Fibroblast of the aortic adventitia (primary cell): ENCODE measurements around the gene LIMS2. TPM values are rescaled to one million over a fixed set of nuclear protein-coding genes. Genes with fewer than 3 reads are reported as not detected.

Source experiments
- DNase-seq: peaks from one replicate; pipeline ENCODE4 v3.0.0-alpha.2; 2010; ENCODE audit warnings: low read depth
- H3K4me3 ChIP-seq: 2 replicates; pipeline ENCODE4 v1.5.1; 2011; ENCODE audit warnings: low read depth, mild to moderate bottlenecking, control low read depth, low read length, moderate library complexity
- total RNA-seq: library from RNA; depleted of rRNA; stranded (reverse); fragments of >200 nt; gene quantifications from 2 replicates; pipeline ENCODE4 v1.2.3, GENCODE V29; 2012; ENCODE audit warnings: low replicate concordance
- TF ChIP-seq, protein P1 (sequence below): IDR thresholded peaks from 2 replicates; pipeline ENCODE4 v1.5.1; 2011; ENCODE audit warnings: mild to moderate bottlenecking, low read length, control low read depth, inconsistent platforms; ENCODE audit not compliant: insufficient read depth

The LIMS2 gene
- total RNA-seq, 1 donor: 7.8 TPM

DNA sequence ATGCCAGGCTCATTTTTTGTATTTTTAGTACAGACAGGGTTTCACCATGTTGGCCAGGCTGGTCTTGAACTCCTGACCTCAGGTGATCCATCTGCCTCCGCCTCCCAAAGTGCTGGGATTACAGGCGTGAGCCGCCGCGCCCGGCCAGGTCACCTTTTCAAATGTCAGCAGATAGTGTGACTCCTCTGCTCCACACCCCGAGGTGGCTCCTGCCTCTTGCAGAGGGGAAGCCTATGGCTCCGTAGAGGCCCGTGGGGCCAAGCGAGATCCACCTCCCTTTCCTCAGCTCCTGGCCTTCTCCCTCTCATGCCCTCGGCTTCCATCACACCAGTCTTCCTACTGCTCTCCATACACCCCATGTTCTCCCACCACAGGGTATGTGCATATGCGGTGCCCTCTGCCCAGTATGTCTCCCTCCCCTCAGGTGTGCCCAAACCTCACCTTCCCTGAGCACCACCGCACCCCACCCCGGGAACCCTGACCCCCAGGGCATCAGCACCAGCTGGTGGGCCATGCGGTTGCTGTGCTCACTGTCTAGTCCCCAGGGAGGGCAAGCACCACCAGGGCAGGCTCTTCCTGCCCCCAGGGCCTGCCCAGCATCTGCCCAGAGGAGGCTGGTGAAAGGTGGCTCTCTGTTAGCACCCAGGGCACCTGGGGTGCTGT lies 18.6 kb downstream of the LIMS2 start:
- no peak for DNase-seq
- no peak overlapping the region for H3K4me3 ChIP-seq
- TF ChIP-seq, protein P1, sequence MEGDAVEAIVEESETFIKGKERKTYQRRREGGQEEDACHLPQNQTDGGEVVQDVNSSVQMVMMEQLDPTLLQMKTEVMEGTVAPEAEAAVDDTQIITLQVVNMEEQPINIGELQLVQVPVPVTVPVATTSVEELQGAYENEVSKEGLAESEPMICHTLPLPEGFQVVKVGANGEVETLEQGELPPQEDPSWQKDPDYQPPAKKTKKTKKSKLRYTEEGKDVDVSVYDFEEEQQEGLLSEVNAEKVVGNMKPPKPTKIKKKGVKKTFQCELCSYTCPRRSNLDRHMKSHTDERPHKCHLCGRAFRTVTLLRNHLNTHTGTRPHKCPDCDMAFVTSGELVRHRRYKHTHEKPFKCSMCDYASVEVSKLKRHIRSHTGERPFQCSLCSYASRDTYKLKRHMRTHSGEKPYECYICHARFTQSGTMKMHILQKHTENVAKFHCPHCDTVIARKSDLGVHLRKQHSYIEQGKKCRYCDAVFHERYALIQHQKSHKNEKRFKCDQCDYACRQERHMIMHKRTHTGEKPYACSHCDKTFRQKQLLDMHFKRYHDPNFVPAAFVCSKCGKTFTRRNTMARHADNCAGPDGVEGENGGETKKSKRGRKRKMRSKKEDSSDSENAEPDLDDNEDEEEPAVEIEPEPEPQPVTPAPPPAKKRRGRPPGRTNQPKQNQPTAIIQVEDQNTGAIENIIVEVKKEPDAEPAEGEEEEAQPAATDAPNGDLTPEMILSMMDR: no peak

DNA sequence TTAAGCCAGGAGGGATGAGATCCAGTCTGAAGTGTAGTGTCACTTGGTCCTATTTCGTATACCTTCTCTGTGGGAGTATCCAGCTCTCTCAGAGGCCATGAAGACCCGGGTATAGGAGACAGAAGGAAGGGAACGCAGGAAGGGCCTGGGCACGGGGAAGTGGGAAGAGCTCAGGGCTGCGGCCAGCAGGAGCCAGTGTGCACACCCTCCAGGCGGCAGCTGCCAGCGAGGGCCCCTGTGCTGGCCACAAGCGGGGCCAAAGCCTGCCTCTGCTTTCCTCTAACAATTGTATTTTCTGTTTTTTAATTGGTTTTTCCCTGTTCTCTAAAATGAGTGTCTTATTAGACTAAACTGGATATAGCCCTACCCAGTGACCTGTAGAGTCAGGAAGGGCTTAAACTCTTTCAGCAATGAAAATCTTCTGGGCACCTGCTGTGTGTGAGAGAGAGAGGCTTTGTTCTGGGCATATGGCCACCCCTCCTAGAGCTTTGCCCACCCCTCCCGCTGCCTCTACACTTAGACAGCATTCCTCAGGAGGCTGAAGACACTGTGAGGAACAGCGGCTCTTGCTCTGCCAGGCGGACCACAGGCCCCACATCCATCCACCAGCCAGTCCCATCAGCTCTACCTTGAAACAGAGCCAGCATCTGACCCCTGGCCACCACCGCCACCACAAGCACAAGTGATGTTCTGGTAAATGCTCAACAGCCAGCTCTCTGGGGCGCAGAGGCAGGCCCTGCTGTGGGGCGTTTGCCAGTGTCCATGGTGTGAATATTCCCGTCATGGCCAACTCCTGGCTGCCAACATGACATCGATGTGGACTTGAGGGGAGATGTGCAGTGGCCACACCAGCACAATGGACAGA lies 19.9 kb downstream of the LIMS2 start:
- no peak overlapping the region for H3K4me3 ChIP-seq
- DNase-seq: no peak
- TF ChIP-seq, protein P1: no peak

DNA sequence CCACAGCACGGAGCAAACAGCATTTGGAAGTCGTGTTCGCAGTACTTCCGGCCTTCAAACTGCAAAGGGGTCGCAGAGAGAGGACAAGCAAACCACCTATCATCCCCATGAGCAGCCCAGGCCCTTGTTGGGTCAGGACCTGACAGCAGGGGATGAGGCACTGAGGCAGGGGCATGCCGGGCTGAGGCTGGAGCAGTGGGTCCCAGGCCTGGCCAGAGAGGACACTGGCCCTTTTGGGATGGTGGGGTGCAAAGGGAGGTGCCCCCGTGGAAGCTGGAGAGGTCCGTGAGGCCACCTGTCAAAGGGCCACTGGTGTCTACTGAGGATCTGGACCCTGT lies 20.5 kb downstream of the LIMS2 start:
- no peak for DNase-seq
- TF ChIP-seq, protein P1: no peak
- no peak overlapping the region for H3K4me3 ChIP-seq

DNA sequence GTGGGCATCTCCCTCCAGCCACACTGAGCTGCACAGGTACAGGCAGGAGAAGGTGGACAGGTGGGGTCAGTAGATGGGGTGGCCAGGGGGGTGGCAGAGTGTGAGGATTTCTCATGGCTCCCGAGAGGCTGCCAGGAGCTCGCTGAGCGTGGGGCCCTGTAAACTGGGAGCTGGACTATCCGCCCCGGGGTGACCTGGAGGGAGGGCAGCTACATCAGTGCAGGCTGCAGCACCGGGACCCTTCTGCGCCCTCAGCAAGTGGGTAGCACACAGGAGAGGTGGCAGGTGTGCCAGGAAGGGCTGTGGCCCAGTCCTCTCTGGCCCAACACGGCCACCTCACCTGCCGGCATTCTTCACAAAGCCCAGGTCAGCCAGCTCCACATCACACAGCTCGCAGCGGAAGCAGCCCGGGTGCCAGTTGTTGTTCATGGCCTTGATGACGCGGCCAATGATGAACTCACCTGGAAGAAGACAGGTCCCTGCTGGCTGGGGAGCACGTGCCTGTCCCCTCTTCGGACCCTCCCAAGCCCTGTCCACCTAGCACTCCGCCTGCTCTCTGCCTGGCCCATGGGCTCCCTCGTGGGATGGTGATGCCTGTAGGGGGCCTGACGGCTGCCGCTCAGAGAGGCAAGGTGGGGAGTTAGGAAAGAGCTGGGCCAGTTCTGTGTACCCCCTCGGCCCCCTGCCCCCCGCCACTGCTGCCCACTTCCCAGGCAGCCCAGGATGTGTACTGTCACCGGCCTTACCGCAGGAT lies 21.1 kb downstream of the LIMS2 start:
- TF ChIP-seq, protein P1: no peak
- H3K4me3 ChIP-seq: no peak overlapping the region
- no peak for DNase-seq

DNA sequence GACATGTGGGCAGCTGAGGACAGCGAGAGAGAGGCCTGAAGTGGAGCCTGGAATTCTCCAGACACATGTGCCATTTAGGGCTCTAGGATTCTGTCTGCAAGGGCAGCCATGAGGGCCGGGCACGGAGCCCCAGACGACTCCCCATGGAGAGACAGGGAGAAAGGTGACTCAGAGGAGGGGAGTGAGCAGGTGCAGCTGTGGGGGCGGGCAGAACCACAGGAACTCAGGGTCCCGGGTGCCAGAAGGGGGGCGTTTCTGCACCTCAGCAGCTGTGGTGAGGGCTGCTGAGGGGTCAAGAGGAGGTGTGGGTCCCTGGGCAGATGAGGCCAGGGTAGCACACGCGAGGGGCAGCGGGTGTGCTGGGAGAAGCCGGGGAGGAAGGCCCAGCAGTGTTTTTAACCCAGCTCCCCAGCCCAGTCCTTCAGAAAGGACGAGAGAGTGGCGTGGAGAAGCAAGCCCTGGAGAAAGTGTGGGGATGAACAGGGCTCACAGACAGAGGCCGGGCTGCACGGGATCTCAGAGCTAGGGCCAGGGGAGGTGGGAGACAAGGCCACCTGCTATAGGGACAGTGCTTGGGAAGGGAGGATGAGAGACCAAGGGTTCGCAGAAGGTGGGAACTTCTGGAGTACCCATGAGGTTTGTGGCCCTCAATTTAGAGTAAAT lies 21.8 kb downstream of the LIMS2 start:
- TF ChIP-seq, protein P1: no peak
- H3K4me3 ChIP-seq: no peak overlapping the region
- no peak for DNase-seq

DNA sequence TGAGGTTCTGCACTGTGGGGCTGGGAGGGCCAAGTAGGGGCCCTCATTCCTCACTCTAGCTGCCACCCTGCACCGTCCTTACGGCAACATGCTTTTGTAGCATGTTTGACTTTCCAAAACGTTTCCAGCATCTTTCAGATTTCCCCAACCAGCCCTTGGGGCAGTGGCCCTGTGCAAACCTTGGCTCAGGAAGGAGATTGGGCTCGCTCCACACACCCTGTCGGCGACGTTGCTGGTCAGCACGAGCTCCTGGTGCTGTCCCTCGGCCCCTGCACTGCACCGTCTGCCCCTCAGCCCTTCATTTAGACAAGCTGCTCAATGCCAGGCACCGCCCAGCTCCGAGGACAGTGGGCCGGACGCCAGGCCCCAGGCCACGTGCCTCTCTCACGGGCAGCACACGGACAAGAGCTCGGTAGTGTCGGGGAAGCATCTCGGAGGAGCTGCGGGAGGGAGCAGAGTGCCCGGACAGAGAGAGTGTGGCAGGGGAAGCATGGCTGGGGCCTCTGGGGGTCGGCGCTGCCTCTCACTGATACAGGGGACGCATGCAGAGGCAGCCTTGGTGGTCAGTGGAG lies 22.5 kb downstream of the LIMS2 start:
- H3K4me3 ChIP-seq: no peak overlapping the region
- DNase-seq: no peak
- TF ChIP-seq, protein P1: no peak
